Esophagus muscularis mucosa (tissue), 4 donors: Measurements from ENCODE around the gene CNIH3. TPM values are rescaled to one million over a fixed set of nuclear protein-coding genes. Genes with fewer than 3 reads are reported as not detected.

Experiments used
- DNase-seq: peaks from one replicate; pipeline ENCODE4 v3.0.0-alpha.2; 2017; ENCODE audit errors: extremely low spot score
- H3K27ac ChIP-seq, 4 donors: fragments of 200-600 bp; sonication (generic); replicated peaks in 1 of 4; 1 replicate in 3 of 4; 2 replicates in 1 of 4; pipeline ENCODE4 v1.5.1; 2016 to 2019; ENCODE audit warnings: mild to moderate bottlenecking in 1 of 4
- H3K27me3 ChIP-seq, 4 donors: fragments of 200-600 bp; sonication (generic); one replicate each; pipeline versions ENCODE4 v1.5.1 to v1.6.0; 2016 to 2019
- H3K36me3 ChIP-seq, 4 donors: fragments of 200-600 bp; sonication (generic); one replicate each; pipeline ENCODE4 v1.5.1; 2016 to 2019
- H3K4me1 ChIP-seq, 4 donors: fragments of 200-600 bp; sonication (generic); one replicate each; pipeline ENCODE4 v1.5.1; 2016 to 2019
- H3K4me3 ChIP-seq, 4 donors: fragments of 200-600 bp; sonication (generic); 1 replicate in 2 of 4; 2 replicates in 2 of 4; pipeline ENCODE4 v1.5.1; 2016 to 2019; ENCODE audit warnings: mild to moderate bottlenecking in 4 of 4, moderate library complexity in 1 of 4
- H3K9me3 ChIP-seq, 4 donors: fragments of 200-600 bp; sonication (generic); 1 replicate in 3 of 4; 2 replicates in 1 of 4; pipeline ENCODE4 v1.5.1; 2016 to 2019
- CTCF ChIP-seq, 3 experiments: fragments of 200-600 bp in 2 of 3; fragments of 450-650 bp in 1 of 3; sonication (generic) in 2 of 3; IDR thresholded peaks; one replicate each; pipeline ENCODE4 v1.5.1; 2017 to 2019; ENCODE audit warnings: antibody characterized with exemption in 3 of 3, mild to moderate bottlenecking in 2 of 3, moderate library complexity in 1 of 3
- EP300 ChIP-seq: sonication (generic); formaldehyde crosslinking; IDR thresholded peaks from one replicate; pipeline ENCODE4 v1.6.1; 2017; ENCODE audit warnings: antibody characterized with exemption
- POLR2A ChIP-seq: fragments of 450-650 bp; IDR thresholded peaks from one replicate; pipeline ENCODE4 v1.6.1; 2017; ENCODE audit warnings: antibody characterized with exemption, moderate library complexity, mild to moderate bottlenecking, low read depth
- POLR2AphosphoS5 ChIP-seq, 2 donors: sonication (generic); formaldehyde crosslinking; IDR thresholded peaks; one replicate each; pipeline ENCODE4 v1.6.1; 2017; ENCODE audit warnings: antibody characterized with exemption in 2 of 2
- WGBS: methylation state at CpG from one replicate; pipeline ENCODE4 v1.1.5; 2018; 5-methylcytosine and 5-hydroxymethylcytosine counted together
- intact Hi-C: fragments of 100-400 bp; cut with DNase I; formaldehyde crosslinking; loops from one replicate; pipeline ENCODE4 v1.15.1; 2023
- total RNA-seq, 4 donors: library from RNA; depleted of rRNA; stranded (reverse); fragments of >200 nt; gene quantifications; one replicate each; pipeline versions ENCODE4 v1.1.0 to v1.2.1, GENCODE V29; 2016

CNIH3 gene
- total RNA-seq, 4 donors from 2014 or later, result 0.42 to 2.3 (median 1.3) TPM

- Histone ChIP-seq H3K4me3 (no peak overlapping the region), H3K4me1 (peaks cover 6 to 22% (median 18%) of the 10 kb centered on the region in 4 donors), H3K9me3 (no peaks in the 10 kb centered on the region), H3K27ac (no peak overlapping the region), H3K27me3 (no peaks in the 10 kb centered on the region), H3K36me3 (no peaks in the 10 kb centered on the region)
- 95% methylated on average over 2 of the region's 2 CpGs for WGBS
- intact Hi-C loops, result no loop called here
- DNase-seq, result peak; percentile 79
- TF ChIP-seq EP300 (no peak), POLR2AphosphoS5 (IDR thresholded peaks at IDR 0.05) (no peak), POLR2A (no peak), CTCF (IDR thresholded peaks at IDR 0.05) (no peak)
These were observed 157.5 kb downstream of the CNIH3 start for GRCh38 chr1:224773646-224774045.

- Histone ChIP-seq H3K4me1 (peaks cover 6 to 19% (median 17%) of the 10 kb centered on the region in 4 donors), H3K27me3 (no peaks in the 10 kb centered on the region), H3K36me3 (no peaks in the 10 kb centered on the region), H3K27ac (no peak overlapping the region), H3K9me3 (no peaks in the 10 kb centered on the region), H3K4me3 (no peak overlapping the region)
- TF ChIP-seq POLR2A (no peak), POLR2AphosphoS5 (IDR thresholded peaks at IDR 0.05) (no peak), EP300 (no peak), CTCF (IDR thresholded peaks at IDR 0.05) (no peak)
- 94% methylated on average over 2 of the region's 2 CpGs for WGBS
- DNase-seq, result no peak
- intact Hi-C loops, result no loop called here
These were observed 158.3 kb downstream of the CNIH3 start for GRCh38 chr1:224774378-224774777.

- 70% methylated on average over 2 of the region's 2 CpGs for WGBS
- no peak for DNase-seq
- Histone ChIP-seq H3K4me3 (no peak overlapping the region), H3K36me3 (no peaks in the 10 kb centered on the region), H3K4me1 (no peaks in the 10 kb centered on the region), H3K9me3 (no peaks in the 10 kb centered on the region), H3K27me3 (no peaks in the 10 kb centered on the region), H3K27ac (no peak overlapping the region)
- TF ChIP-seq CTCF (IDR thresholded peaks at IDR 0.05), result no peak
- no peak for TF ChIP-seq POLR2A
- intact Hi-C loops, result no loop called here
These were observed 161.1 kb downstream of the CNIH3 start for GRCh38 chr1:224777180-224777579.

DNA sequence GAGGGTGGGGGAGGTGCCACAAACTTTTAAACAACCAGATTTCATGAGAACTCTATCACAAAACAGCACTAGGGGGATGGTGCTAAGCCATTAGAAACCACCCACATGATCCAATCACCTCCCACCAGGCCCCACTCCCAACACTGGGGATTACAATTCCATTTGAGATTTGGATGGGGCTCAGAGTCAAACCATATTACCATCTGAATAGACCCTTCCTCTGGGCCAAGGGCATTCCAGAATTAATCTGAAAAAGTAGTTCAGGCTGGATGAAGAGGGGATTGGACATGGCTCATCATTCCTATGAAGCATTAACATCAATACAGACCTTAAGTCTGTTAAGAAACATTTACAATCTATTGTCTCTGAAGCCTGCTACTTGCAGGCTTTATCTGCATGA is 163.4 kb downstream of the CNIH3 start:
- Histone ChIP-seq H3K36me3 (no peaks in the 10 kb centered on the region), H3K4me1 (no peaks in the 10 kb centered on the region), H3K4me3 (no peak overlapping the region), H3K9me3 (no peaks in the 10 kb centered on the region), H3K27me3 (no peaks in the 10 kb centered on the region), H3K27ac (no peak overlapping the region)
- TF ChIP-seq POLR2AphosphoS5 (IDR thresholded peaks at IDR 0.05), result no peak
- TF ChIP-seq CTCF (IDR thresholded peaks at IDR 0.05), result no peak
- no peak for TF ChIP-seq POLR2A
- TF ChIP-seq EP300, result no peak
- peak; percentile 50 for DNase-seq
- intact Hi-C loops, result no loop called here

DNA sequence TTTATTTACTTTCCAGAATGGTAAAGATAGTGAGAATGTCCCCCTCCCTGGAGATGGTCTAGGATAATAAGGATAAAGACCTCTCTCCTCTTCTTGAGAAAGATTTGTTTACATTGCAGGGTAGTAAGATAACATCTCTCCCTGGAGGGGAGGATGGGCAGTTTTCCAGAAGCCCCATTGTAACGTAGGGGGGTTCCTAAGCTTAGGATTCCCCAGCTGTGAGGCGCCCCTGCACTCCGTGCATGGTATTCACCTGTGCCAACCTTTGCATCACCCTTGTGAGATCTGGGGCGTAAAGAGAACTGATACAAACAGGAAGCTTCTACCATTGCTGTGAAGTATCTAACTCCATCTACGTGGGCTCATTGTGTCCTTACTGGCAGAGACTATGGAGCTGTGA is 164.6 kb downstream of the CNIH3 start:
- no peaks in the 10 kb centered on the region for H3K36me3 ChIP-seq
- H3K4me3 ChIP-seq, result no peak overlapping the region
- no peaks in the 10 kb centered on the region for H3K9me3 ChIP-seq
- intact Hi-C loops, result no loop called here
- peak; percentile 86 for DNase-seq
- 63% methylated on average over 5 of the region's 5 CpGs for WGBS
- H3K4me1 ChIP-seq, result no peaks in the 10 kb centered on the region
- H3K27me3 ChIP-seq, result no peaks in the 10 kb centered on the region
- H3K27ac ChIP-seq, result no peak overlapping the region
- TF ChIP-seq EP300, result no peak
- no peak for TF ChIP-seq POLR2A
- no peak for TF ChIP-seq POLR2AphosphoS5 (IDR thresholded peaks at IDR 0.05)
- TF ChIP-seq CTCF (IDR thresholded peaks at IDR 0.05), result no peak
